ENCODE data around the gene LORICRIN.

Gene LORICRIN

GRCh38 chr1:153305682-153306081 is 46.2 kb downstream of the LORICRIN start:
- DNase-seq (ENCODE audit: low read depth, low spot score), result no peak

GRCh38 chr1:153306303-153307220 is 47.1 kb downstream of the LORICRIN start:
- DNase-seq (ENCODE audit: low read depth, low spot score), result no peak

- no peak for DNase-seq (ENCODE audit: low read depth, low spot score)
Observed at GRCh38 chr1:153307221-153307600, 47.7 kb downstream of the LORICRIN start.

GRCh38 chr1:153308540-153308939 is 49.1 kb downstream of the LORICRIN start:
- DNase-seq (ENCODE audit: low read depth, low spot score), result no peak

- DNase-seq (ENCODE audit: low read depth, low spot score), result no peak
Observed at GRCh38 chr1:153309441-153309840, 50.0 kb downstream of the LORICRIN start.

GRCh38 chr1:153310526-153310925 is 51.0 kb downstream of the LORICRIN start:
- no peak for DNase-seq (ENCODE audit: low read depth, low spot score)

Data from smooth muscle cell of the brain vasculature (primary cell).